GM12891 (cell line): ENCODE data around the gene CRTC1.

ENCODE experiments used
- DNase-seq: peaks from one replicate; pipeline ENCODE4 v3.0.0; 2011; ENCODE audit warnings: low spot score; ENCODE audit not compliant: insufficient read length
- FAIRE-seq: peaks from 2 replicates; lab custom pipeline; 2011; peaks lifted over from hg19 to GRCh38; lab: Jason Lieb, UNC
- PAX5 ChIP-seq: IDR thresholded peaks from 2 replicates; pipeline ENCODE4 v1.6.1; 2011; ENCODE audit warnings: low read length, moderate library complexity, mild to moderate bottlenecking; ENCODE audit not compliant: insufficient read depth, severe bottlenecking
- POLR2A ChIP-seq: IDR thresholded peaks from 2 replicates; pipeline ENCODE4 v1.6.1; 2011; ENCODE audit warnings: low read depth, low read length, control low read depth
- POLR2AphosphoS5 ChIP-seq: IDR thresholded peaks from 2 replicates; pipeline ENCODE4 v1.6.1; 2011; ENCODE audit warnings: low read depth, low read length, control low read depth
- POU2F2 ChIP-seq: IDR thresholded peaks from 2 replicates; pipeline ENCODE4 v1.6.1; 2011; ENCODE audit warnings: low read depth, mild to moderate bottlenecking, control low read depth, low read length, moderate library complexity
- SPI1 ChIP-seq: IDR thresholded peaks from 2 replicates; pipeline ENCODE4 v1.6.1; 2011; ENCODE audit warnings: low read depth, low read length, control low read depth
- TAF1 ChIP-seq: IDR thresholded peaks from 2 replicates; pipeline ENCODE4 v1.6.1; 2011; ENCODE audit warnings: low read depth, low read length, control low read depth

The CRTC1 gene

GRCh38 chr19:18798384-18799352 is 115.2 kb downstream of the CRTC1 start:
- TF ChIP-seq POLR2AphosphoS5 (no peak), SPI1 (no peak), PAX5 (no peak), POU2F2 (no peak), POLR2A (no peak), TAF1 (no peak)
- no peak for DNase-seq
- no peak for FAIRE-seq

GRCh38 chr19:18799389-18799970 is 116.0 kb downstream of the CRTC1 start:
- TF ChIP-seq POLR2AphosphoS5 (no peak), SPI1 (no peak), POU2F2 (no peak), POLR2A (no peak), PAX5 (no peak), TAF1 (no peak)
- no peak for FAIRE-seq
- DNase-seq = no peak

- no peak for FAIRE-seq
- no peak for DNase-seq
- TF ChIP-seq POU2F2 (no peak), POLR2A (no peak), POLR2AphosphoS5 (no peak), SPI1 (no peak), TAF1 (no peak), PAX5 (no peak)
These were observed 116.6 kb downstream of the CRTC1 start for GRCh38 chr19:18800079-18800478.

GRCh38 chr19:18800636-18801035 is 117.2 kb downstream of the CRTC1 start:
- no peak for FAIRE-seq
- no peak for TF ChIP-seq PAX5
- TF ChIP-seq TAF1 = no peak
- TF ChIP-seq SPI1 = no peak
- no peak for TF ChIP-seq POU2F2
- TF ChIP-seq POLR2AphosphoS5 = no peak
- TF ChIP-seq POLR2A = no peak
- no peak for DNase-seq

GRCh38 chr19:18802354-18802753 is 118.9 kb downstream of the CRTC1 start:
- TF ChIP-seq POLR2AphosphoS5 (no peak), PAX5 (no peak), POU2F2 (no peak)
- no peak for DNase-seq
- no peak for FAIRE-seq

- no peak for FAIRE-seq
- TF ChIP-seq PAX5 (no peak), SPI1 (no peak), POU2F2 (no peak), POLR2A (no peak), POLR2AphosphoS5 (no peak), TAF1 (no peak)
- no peak for DNase-seq
These were observed 120.2 kb downstream of the CRTC1 start for GRCh38 chr19:18803550-18804138.

- DNase-seq = no peak
- FAIRE-seq = no peak
- TF ChIP-seq SPI1 = no peak
- no peak for TF ChIP-seq POU2F2
- no peak for TF ChIP-seq TAF1
- no peak for TF ChIP-seq POLR2A
- TF ChIP-seq PAX5 = no peak
- TF ChIP-seq POLR2AphosphoS5 = no peak
These were observed 120.7 kb downstream of the CRTC1 start for GRCh38 chr19:18804139-18804601.

GRCh38 chr19:18804643-18805042 is 121.2 kb downstream of the CRTC1 start:
- FAIRE-seq (no peak), DNase-seq (no peak)
- TF ChIP-seq TAF1 (no peak), POLR2A (no peak), SPI1 (no peak), POU2F2 (no peak), POLR2AphosphoS5 (no peak), PAX5 (no peak)

GRCh38 chr19:18807861-18808331 is 124.4 kb downstream of the CRTC1 start:
- no peak for DNase-seq
- TF ChIP-seq POU2F2 (no peak), POLR2AphosphoS5 (no peak), SPI1 (no peak), PAX5 (no peak), POLR2A (no peak), TAF1 (no peak)
- FAIRE-seq = no peak
